Stimulated activated CD8-positive, alpha-beta memory T cell treated with anti-CD3 and anti-CD28 coated beads, Interleukin-12 subunit alpha, Interleukin-12 subunit beta, amount 100 ng/mL, for 24 hours (primary cell): ENCODE results near the gene PLXNA2.

Experiments
- DNase-seq: peaks from one replicate; pipeline ENCODE4 v3.0.0-alpha.2; 2020; ENCODE audit errors: extremely low read depth

The PLXNA2 gene

GRCh38 chr1:207973898-207974568 lies 270.2 kb downstream of the PLXNA2 start:
- no peak for DNase-seq

- DNase-seq = no peak
Observed at GRCh38 chr1:207972337-207972736, 271.8 kb downstream of the PLXNA2 start.
